Neural progenitor cell (in vitro differentiated cells): ENCODE data around the gene UTP11.

Experiments used
- CTCF ChIP-seq: fragments of 200-600 bp; sonication (generic); IDR thresholded peaks from 2 replicates; pipeline ENCODE4 v1.5.1; 2017; ENCODE audit warnings: antibody characterized with exemption, mild to moderate bottlenecking
- EZH2 ChIP-seq: fragments of 200-600 bp; sonication (generic); IDR thresholded peaks from 2 replicates; pipeline ENCODE4 v1.6.1; 2017; ENCODE audit warnings: antibody characterized with exemption, mild to moderate bottlenecking, moderate library complexity

GRCh38 chr1:38068220-38068979, 55.9 kb downstream of the UTP11 start:
- no peak for TF ChIP-seq CTCF
- TF ChIP-seq EZH2: no peak
